HG02973 (cell line): ENCODE results near the gene PSMD5.

Source experiments
- ATAC-seq: cut with Tn5 transposase; IDR thresholded peaks from one replicate; pipeline ENCODE4 v1.9.1; 2021; ENCODE audit warnings: moderate library complexity; ENCODE audit not compliant: unreplicated experiment

PSMD5 gene

GRCh38 chr9:120842685-120843485 lies at the start of gene PSMD5:
TSS of gene PSMD5 (minus strand) at chr9:120842922. CDS start at chr9:120842909, 13 bp downstream.
- ATAC-seq, result peak; percentile 97

- ATAC-seq, result peak; percentile 29
Measured at GRCh38 chr9:120891884-120892747, 49.4 kb upstream of the PSMD5 start.

- ATAC-seq, result no peak
Measured at GRCh38 chr9:120891245-120891883, 48.6 kb upstream of the PSMD5 start.

- no peak for ATAC-seq
Measured at GRCh38 chr9:120890320-120891244, 47.9 kb upstream of the PSMD5 start.

GRCh38 chr9:120889606-120890271 lies 47.0 kb upstream of the PSMD5 start:
- no peak for ATAC-seq

GRCh38 chr9:120888626-120889025 lies 45.9 kb upstream of the PSMD5 start:
- ATAC-seq, result no peak

GRCh38 chr9:120886490-120886967 lies 43.8 kb upstream of the PSMD5 start:
- no peak for ATAC-seq

- no peak for ATAC-seq
Measured at GRCh38 chr9:120885958-120886357, 43.2 kb upstream of the PSMD5 start.

GRCh38 chr9:120885457-120885856 lies 42.7 kb upstream of the PSMD5 start:
- no peak for ATAC-seq

GRCh38 chr9:120883608-120883996 lies 40.9 kb upstream of the PSMD5 start:
- no peak for ATAC-seq

GRCh38 chr9:120882935-120883607 lies 40.3 kb upstream of the PSMD5 start:
- no peak for ATAC-seq

GRCh38 chr9:120879446-120879845 lies 36.7 kb upstream of the PSMD5 start:
- ATAC-seq, result no peak

GRCh38 chr9:120878188-120879130 lies 35.7 kb upstream of the PSMD5 start:
- ATAC-seq, result no peak

- ATAC-seq, result peak; percentile 29
Measured at GRCh38 chr9:120877276-120878034, 34.7 kb upstream of the PSMD5 start.

- ATAC-seq, result peak; percentile 13
Measured at GRCh38 chr9:120876842-120877240, 34.1 kb upstream of the PSMD5 start, which contains the start of gene PHF19. TSS of gene PHF19 (minus strand) at chr9:120877188. CDS start at chr9:120874741, 2,447 bp downstream.

- ATAC-seq, result peak; percentile 55
Measured at GRCh38 chr9:120875954-120876841, 33.5 kb upstream of the PSMD5 start.
